ENCODE results near the gene NPEPL1.

NPEPL1 gene

GRCh38 chr20:58698741-58699622 lies 6.4 kb downstream of the NPEPL1 start:
- H3K27ac ChIP-seq, result no peak overlapping the region
- DNase-seq (ENCODE audit: low read depth, low spot score), result no peak

- H3K27ac ChIP-seq, result no peak overlapping the region
- no peak for DNase-seq (ENCODE audit: low read depth, low spot score)
Observed at GRCh38 chr20:58699623-58700107, 7.1 kb downstream of the NPEPL1 start.

GRCh38 chr20:58700121-58700821 lies 7.7 kb downstream of the NPEPL1 start:
- no peak overlapping the region for H3K27ac ChIP-seq
- DNase-seq (ENCODE audit: low read depth, low spot score), result no peak

- no peak overlapping the region for H3K27ac ChIP-seq
- DNase-seq (ENCODE audit: low read depth, low spot score), result no peak
Observed at GRCh38 chr20:58700823-58701222, 8.2 kb downstream of the NPEPL1 start.

- H3K27ac ChIP-seq, result no peak overlapping the region
- DNase-seq (ENCODE audit: low read depth, low spot score), result no peak
Observed at GRCh38 chr20:58701431-58702160, 9.0 kb downstream of the NPEPL1 start.

GRCh38 chr20:58702161-58702510 lies 9.5 kb downstream of the NPEPL1 start:
- H3K27ac ChIP-seq, result no peak overlapping the region
- no peak for DNase-seq (ENCODE audit: low read depth, low spot score)

- no peak for DNase-seq (ENCODE audit: low read depth, low spot score)
- no peak overlapping the region for H3K27ac ChIP-seq
Observed at GRCh38 chr20:58702859-58703648, 10.5 kb downstream of the NPEPL1 start.

GRCh38 chr20:58703765-58704371 lies 11.3 kb downstream of the NPEPL1 start:
- no peak for DNase-seq (ENCODE audit: low read depth, low spot score)
- no peak overlapping the region for H3K27ac ChIP-seq

GRCh38 chr20:58705208-58705926 lies 12.8 kb downstream of the NPEPL1 start:
- no peak overlapping the region for H3K27ac ChIP-seq
- no peak for DNase-seq (ENCODE audit: low read depth, low spot score)

GRCh38 chr20:58706150-58706892 lies 13.7 kb downstream of the NPEPL1 start:
- DNase-seq (ENCODE audit: low read depth, low spot score), result no peak
- no peak overlapping the region for H3K27ac ChIP-seq

- no peak overlapping the region for H3K27ac ChIP-seq
- no peak for DNase-seq (ENCODE audit: low read depth, low spot score)
Observed at GRCh38 chr20:58706975-58707681, 14.5 kb downstream of the NPEPL1 start.

GRCh38 chr20:58707770-58708169 lies 15.2 kb downstream of the NPEPL1 start:
- H3K27ac ChIP-seq, result no peak overlapping the region
- DNase-seq (ENCODE audit: low read depth, low spot score), result no peak

GRCh38 chr20:58708246-58708931 lies 15.8 kb downstream of the NPEPL1 start:
- no peak overlapping the region for H3K27ac ChIP-seq
- DNase-seq (ENCODE audit: low read depth, low spot score), result no peak

GRCh38 chr20:58709013-58709702 lies 16.6 kb downstream of the NPEPL1 start:
- no peak for DNase-seq (ENCODE audit: low read depth, low spot score)
- no peak overlapping the region for H3K27ac ChIP-seq

- no peak for DNase-seq (ENCODE audit: low read depth, low spot score)
- no peak overlapping the region for H3K27ac ChIP-seq
Observed at GRCh38 chr20:58709703-58710039, 17.1 kb downstream of the NPEPL1 start.

- H3K27ac ChIP-seq, result no peak overlapping the region
- DNase-seq (ENCODE audit: low read depth, low spot score), result no peak
Observed at GRCh38 chr20:58710481-58711265, 18.1 kb downstream of the NPEPL1 start.
